GM12878 (cell line): ENCODE data around the gene HCRT. TPM values are rescaled to one million over a fixed set of nuclear protein-coding genes. Genes with fewer than 3 reads are reported as not detected.

ENCODE experiments used
- ATAC-seq: fragments of 200-7000 bp; cut with Tn5 transposase; 3 replicates; pipeline ENCODE4 v1.9.1; 2020; ENCODE audit warnings: mild to moderate bottlenecking, moderate library complexity
- BruUV-seq: library from RNA; stranded (reverse); fragments of 400-500 nt; replicated peaks from 2 replicates; lab custom pipeline; 2021; lab: Mats Ljungman, UMichigan
- CTCF ChIA-PET: fragments of 300-600 bp; sonication (Branson Sonifier 250); formaldehyde crosslinking; extraction: SDS; loops from one replicate; lab custom pipeline; 2021; ENCODE audit warnings: inconsistent platforms; lab: Yijun Ruan, JAX
- POLR2A ChIA-PET: fragments of 350-600 bp; formaldehyde crosslinking; extraction: SDS; loops from one replicate; lab custom pipeline; 2021; ENCODE audit warnings: inconsistent platforms; lab: Charles Lee
- RAD21 ChIA-PET: fragments of 300-600 bp; sonication (Branson Sonifier 250); formaldehyde crosslinking; loops from one replicate; lab custom pipeline; 2023; ENCODE audit warnings: antibody characterized with exemption; ENCODE audit not compliant: unreplicated experiment; lab: Charles Lee
- SMC1A ChIA-PET: fragments of 300-600 bp; sonication (Branson Sonifier 250); formaldehyde crosslinking; loops from one replicate; lab custom pipeline; 2023; ENCODE audit not compliant: unreplicated experiment, uncharacterized antibody; lab: Charles Lee
- DNase-seq: peaks from one replicate; pipeline ENCODE4 v3.0.0-alpha.2; 2011; ENCODE audit warnings: low read depth, low spot score
- FAIRE-seq: peaks from 3 replicates; lab custom pipeline; 2011; peaks lifted over from hg19 to GRCh38; lab: Jason Lieb, UNC
- H2AFZ ChIP-seq: 2 replicates; pipeline ENCODE4 v1.6.0; 2011; ENCODE audit warnings: low read depth, low read length, control low read depth; ENCODE audit not compliant: control insufficient read depth
- H3K27ac ChIP-seq: 2 replicates; pipeline ENCODE4 v1.5.1; 2011; ENCODE audit warnings: control low read depth; ENCODE audit not compliant: control insufficient read depth, insufficient read depth
- H3K27me3 ChIP-seq, 2 experiments: replicated peaks in 1 of 2; 2 replicates each; pipeline versions ENCODE4 v1.6.0 to v1.6.1; 2011; ENCODE audit warnings: low read length in 1 of 2; ENCODE audit not compliant: control insufficient read depth in 2 of 2, insufficient read depth in 2 of 2
- H3K36me3 ChIP-seq, 2 experiments: 2 replicates each; pipeline ENCODE4 v1.5.1; 2011; ENCODE audit warnings: low read length in 1 of 2; ENCODE audit not compliant: control insufficient read depth in 2 of 2, insufficient read depth in 2 of 2
- H3K4me1 ChIP-seq: 2 replicates; pipeline ENCODE4 v1.6.1; 2011; ENCODE audit warnings: mild to moderate bottlenecking, low read length, moderate library complexity, mixed read lengths; ENCODE audit not compliant: control insufficient read depth, insufficient read depth
- H3K4me2 ChIP-seq: 2 replicates; pipeline ENCODE4 v1.6.0; 2011; ENCODE audit warnings: control low read depth; ENCODE audit not compliant: control insufficient read depth, insufficient read depth
- H3K4me3 ChIP-seq: fragments of 200-600 bp; sonication (generic); 2 replicates; pipeline ENCODE4 v1.5.1; 2016
- H3K79me2 ChIP-seq: 2 replicates; pipeline ENCODE4 v1.6.0; 2011; ENCODE audit warnings: low read length; ENCODE audit not compliant: control insufficient read depth, insufficient read depth
- H3K9ac ChIP-seq: 2 replicates; pipeline ENCODE4 v1.8.0; 2011; ENCODE audit warnings: low read length, control low read depth, mixed read lengths; ENCODE audit not compliant: control insufficient read depth, insufficient read depth
- H3K9me3 ChIP-seq: replicated peaks from 3 replicates; pipeline ENCODE4 v1.5.1; 2011; ENCODE audit warnings: mild to moderate bottlenecking, low read length; ENCODE audit not compliant: control insufficient read depth, insufficient read depth
- H4K20me1 ChIP-seq: 2 replicates; pipeline ENCODE4 v1.6.0; 2011; ENCODE audit not compliant: control insufficient read depth, insufficient read depth
- ATF7 ChIP-seq: fragments of 450-650 bp; IDR thresholded peaks from 2 replicates; pipeline ENCODE4 v1.6.1; 2016; ENCODE audit warnings: low read depth, mild to moderate bottlenecking
- RUNX3 ChIP-seq: IDR thresholded peaks from 2 replicates; pipeline ENCODE4 v1.6.1; 2012; ENCODE audit warnings: low read length, inconsistent platforms
- SIN3A ChIP-seq: IDR thresholded peaks from 2 replicates; pipeline ENCODE4 v1.6.1; 2012; ENCODE audit warnings: low read depth, low read length, improper control_type of control experiment
- SIX5 ChIP-seq: IDR thresholded peaks from 2 replicates; pipeline ENCODE4 v1.6.1; 2011; ENCODE audit warnings: mild to moderate bottlenecking, low read depth, low read length, moderate library complexity; ENCODE audit not compliant: severe bottlenecking
- WGBS: methylation state at CpG from one replicate; pipeline ENCODE4 v1.1.6; 2016; ENCODE audit warnings: low lambda C conversion rate; ENCODE audit not compliant: insufficient replicate concordance, insufficient coverage; ENCODE audit errors: missing lambda C conversion rate; 5-methylcytosine and 5-hydroxymethylcytosine counted together
- in situ Hi-C: fragments of 300-500 bp; cut with MboI; formaldehyde crosslinking; loops from 9 replicates; pipeline ENCODE4 v1.14.3; 2018; ENCODE audit warnings: mixed read lengths
- intact Hi-C: fragments of 100-400 bp; cut with micrococcal nuclease; formaldehyde crosslinking; loops from one replicate; pipeline ENCODE4 v1.14.2; 2022; ENCODE audit not compliant: unreplicated experiment
- polyA plus RNA-seq, 11 experiments: library from polyadenylated mRNA; depleted of rRNA in 4 of 11; unstranded in 6 of 11; stranded (reverse) in 5 of 11; fragments of >200 nt; fragmentation: Nextera tagmentation in 4 of 11; fragmentation: Illumina TruSeq in 1 of 11; extraction: Ambion mirVana in 4 of 11; extraction: Trizol in 1 of 11; gene quantifications; 1 replicate in 1 of 11; 2 replicates in 10 of 11; pipeline versions ENCODE4 v1.2.1 to v1.2.3, GENCODE V29; 2011 to 2016; ENCODE audit warnings: inconsistent platforms in 2 of 11, missing spikeins in 2 of 11, low read depth in 1 of 11
- total RNA-seq, 4 experiments: library from RNA; depleted of rRNA in 3 of 4; stranded (reverse); fragments of >200 nt in 3 of 4; fragmentation: Illumina TruSeq in 1 of 4; extraction: Trizol in 1 of 4; gene quantifications; 2 replicates each; pipeline versions ENCODE4 v1.2.1 to v1.2.3, GENCODE V29; 2013 to 2021
- TF ChIP-seq, protein P1 (sequence below): fragments of 450-650 bp; IDR thresholded peaks from 2 replicates; pipeline ENCODE4 v1.6.1; 2018; ENCODE audit warnings: mild to moderate bottlenecking, low read depth, moderate library complexity; ENCODE audit not compliant: partially characterized antibody
- TF ChIP-seq, protein P2 (sequence below): fragments of 450-650 bp; IDR thresholded peaks from 2 replicates; pipeline ENCODE4 v1.6.1; 2014; ENCODE audit warnings: mild to moderate bottlenecking

The HCRT gene
- total and polyA plus RNA-seq, 10 of the 15 experiments (the other 5 are each of a cell fraction or from before 2014, with no cell fraction given) = 0.41 TPM; not detected in 9

DNA sequence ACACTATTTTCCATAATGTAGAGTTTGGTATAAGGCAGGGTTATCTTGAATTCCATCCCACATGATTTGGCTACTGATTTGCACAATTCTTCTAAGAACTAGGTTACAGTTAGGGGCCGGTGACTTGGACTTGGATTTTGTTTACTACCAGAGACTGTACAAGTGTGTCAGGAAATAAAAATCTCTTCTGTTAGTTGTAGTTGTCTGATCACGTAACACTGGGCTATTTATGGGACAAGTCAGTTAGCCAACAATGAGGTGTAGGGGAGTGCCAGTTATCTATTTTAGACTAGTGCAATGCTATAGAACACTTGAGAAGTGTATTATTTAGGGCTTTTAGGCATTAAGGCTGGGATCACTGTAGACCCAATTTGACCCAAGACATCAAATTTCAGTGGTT is 48.7 kb upstream of the HCRT start:
- Histone ChIP-seq H3K4me2 (no peak overlapping the region), H3K79me2 (no peaks in the 10 kb centered on the region; the same call in none of the 2 replicates), H3K4me1 (no peaks in the 10 kb centered on the region), H3K27ac (no peak overlapping the region), H3K9ac (no peak overlapping the region), H3K4me3 (no peak overlapping the region), H4K20me1 (no peaks in the 10 kb centered on the region), H3K36me3 (peaks cover 0 to 2% of the 10 kb centered on the region in 2 experiments; a peak in 1 of 4 replicates), H3K27me3 (no peaks in the 10 kb centered on the region), H2AFZ (no peak overlapping the region), H3K9me3 (no peaks in the 10 kb centered on the region)
- intact Hi-C loops (no loop called here), in situ Hi-C loops (no loop called here)
- no peak for ATAC-seq
- no TSS peak for BruUV-seq
- ChIA-PET RAD21 (no interaction called here), CTCF (no interaction called here), SMC1A (no interaction called here), POLR2A (interaction anchor here (0.6 kb wide), 1 partner anchor 141 kb away, joined by 3 read pairs; no protein-coding TSS in a partner anchor)
- 100% methylated on average over 2 of the region's 2 CpGs for WGBS
- TF ChIP-seq, protein P1, sequence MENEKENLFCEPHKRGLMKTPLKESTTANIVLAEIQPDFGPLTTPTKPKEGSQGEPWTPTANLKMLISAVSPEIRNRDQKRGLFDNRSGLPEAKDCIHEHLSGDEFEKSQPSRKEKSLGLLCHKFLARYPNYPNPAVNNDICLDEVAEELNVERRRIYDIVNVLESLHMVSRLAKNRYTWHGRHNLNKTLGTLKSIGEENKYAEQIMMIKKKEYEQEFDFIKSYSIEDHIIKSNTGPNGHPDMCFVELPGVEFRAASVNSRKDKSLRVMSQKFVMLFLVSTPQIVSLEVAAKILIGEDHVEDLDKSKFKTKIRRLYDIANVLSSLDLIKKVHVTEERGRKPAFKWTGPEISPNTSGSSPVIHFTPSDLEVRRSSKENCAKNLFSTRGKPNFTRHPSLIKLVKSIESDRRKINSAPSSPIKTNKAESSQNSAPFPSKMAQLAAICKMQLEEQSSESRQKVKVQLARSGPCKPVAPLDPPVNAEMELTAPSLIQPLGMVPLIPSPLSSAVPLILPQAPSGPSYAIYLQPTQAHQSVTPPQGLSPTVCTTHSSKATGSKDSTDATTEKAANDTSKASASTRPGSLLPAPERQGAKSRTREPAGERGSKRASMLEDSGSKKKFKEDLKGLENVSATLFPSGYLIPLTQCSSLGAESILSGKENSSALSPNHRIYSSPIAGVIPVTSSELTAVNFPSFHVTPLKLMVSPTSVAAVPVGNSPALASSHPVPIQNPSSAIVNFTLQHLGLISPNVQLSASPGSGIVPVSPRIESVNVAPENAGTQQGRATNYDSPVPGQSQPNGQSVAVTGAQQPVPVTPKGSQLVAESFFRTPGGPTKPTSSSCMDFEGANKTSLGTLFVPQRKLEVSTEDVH = no peak
- TF ChIP-seq SIX5 (no peak), RUNX3 (no peak), ATF7 (no peak), SIN3A (no peak)
- TF ChIP-seq, protein P2, sequence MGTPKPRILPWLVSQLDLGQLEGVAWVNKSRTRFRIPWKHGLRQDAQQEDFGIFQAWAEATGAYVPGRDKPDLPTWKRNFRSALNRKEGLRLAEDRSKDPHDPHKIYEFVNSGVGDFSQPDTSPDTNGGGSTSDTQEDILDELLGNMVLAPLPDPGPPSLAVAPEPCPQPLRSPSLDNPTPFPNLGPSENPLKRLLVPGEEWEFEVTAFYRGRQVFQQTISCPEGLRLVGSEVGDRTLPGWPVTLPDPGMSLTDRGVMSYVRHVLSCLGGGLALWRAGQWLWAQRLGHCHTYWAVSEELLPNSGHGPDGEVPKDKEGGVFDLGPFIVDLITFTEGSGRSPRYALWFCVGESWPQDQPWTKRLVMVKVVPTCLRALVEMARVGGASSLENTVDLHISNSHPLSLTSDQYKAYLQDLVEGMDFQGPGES = no peak
- no peak for FAIRE-seq
- no peak for DNase-seq
